HG02973 (cell line): ENCODE measurements around the gene OR14K1.
"Not testable (repeated sequence)": the region's sequence is repeated elsewhere in the genome, so short reads cannot be mapped to it uniquely, and the experiment has no call there.

Experiments used
- ATAC-seq: cut with Tn5 transposase; IDR thresholded peaks from one replicate; pipeline ENCODE4 v1.9.1; 2021; ENCODE audit warnings: moderate library complexity; ENCODE audit not compliant: unreplicated experiment

Gene OR14K1

DNA sequence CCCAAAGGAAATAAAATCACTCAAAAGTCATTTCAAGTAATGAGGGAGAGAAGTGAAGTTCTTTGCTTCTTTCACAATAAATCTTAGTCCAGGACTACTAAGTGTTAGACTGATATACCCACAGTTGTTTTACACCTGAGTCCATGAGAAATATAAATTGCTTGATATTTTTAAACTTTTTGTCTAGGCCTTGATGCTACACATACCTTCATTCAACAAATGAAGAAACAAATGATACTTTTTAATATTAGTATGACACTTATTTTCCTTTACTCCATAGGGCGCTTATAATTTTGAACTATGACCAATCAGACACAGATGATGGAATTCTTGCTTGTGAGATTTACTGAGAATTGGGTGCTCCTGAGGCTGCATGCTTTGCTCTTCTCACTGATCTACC is at the start of gene OR14K1:
TSS of gene OR14K1 (plus strand) at position 301 of the 400 bp plus-strand sequence. CDS start at position 301, 0 bp downstream.
- ATAC-seq, result no peak

DNA sequence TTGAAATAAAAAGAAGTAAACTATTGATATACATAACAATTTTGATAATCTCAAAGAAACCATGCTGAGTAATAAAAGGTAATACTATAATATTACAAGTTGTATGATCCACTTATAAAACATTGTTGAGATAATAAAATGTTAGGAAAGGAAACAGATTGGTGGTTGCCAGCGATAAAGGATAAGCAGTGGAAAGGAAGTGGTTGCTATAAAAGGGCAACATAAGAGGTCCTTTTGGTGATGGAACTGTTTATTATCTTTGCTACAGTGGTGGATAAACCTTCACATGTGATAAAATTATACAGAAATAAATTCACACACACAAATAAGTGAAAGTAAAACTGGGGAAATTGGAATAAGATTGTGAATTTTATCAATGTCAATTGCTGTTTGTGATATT is 37.1 kb upstream of the OR14K1 start:
- ATAC-seq, result no peak

DNA sequence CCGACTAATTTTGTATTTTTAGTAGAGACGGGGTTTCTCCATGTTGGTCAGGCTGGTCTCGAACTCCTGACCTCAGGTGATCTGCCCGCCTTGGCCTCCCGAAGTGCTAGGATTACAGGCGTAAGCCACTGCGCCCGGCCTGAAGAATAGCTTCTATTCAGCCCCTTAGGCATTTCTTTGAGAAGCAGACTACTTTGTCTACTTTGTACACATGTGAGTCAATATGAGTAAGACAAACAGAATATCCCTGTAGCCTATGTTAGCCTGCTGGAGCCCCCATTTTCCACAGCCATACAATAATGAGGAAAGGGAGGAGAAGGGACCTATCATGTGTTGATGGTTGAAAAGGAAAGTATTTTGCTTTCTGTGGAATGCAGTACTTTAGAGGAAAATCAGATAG is 27.7 kb upstream of the OR14K1 start:
- ATAC-seq, result not testable (repeated sequence)

- ATAC-seq, result no peak
Measured at GRCh38 chr1:247713753-247714152, 24.7 kb upstream of the OR14K1 start.

DNA sequence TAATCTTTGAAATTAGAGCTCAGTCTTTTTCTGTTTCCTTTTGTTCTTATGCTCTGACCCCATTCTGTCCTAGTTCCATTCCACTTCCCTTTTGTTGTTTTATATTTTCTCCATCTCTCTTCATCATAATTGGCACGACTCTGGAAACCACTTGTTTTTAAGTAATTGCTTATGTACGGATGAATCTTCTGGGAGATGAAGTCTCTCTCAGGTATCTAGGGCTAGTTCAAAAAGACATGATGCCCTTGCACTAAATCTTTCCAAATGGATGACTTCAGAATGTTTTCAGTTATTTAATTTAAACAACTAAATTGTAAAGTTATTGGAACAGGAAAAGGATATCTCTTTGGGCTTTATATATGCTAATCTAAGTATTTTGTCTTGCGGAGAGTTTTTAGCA is 21.9 kb upstream of the OR14K1 start, which contains the start of gene OR6F1:
TSS of gene OR6F1 (minus strand) at position 101 of the 400 bp plus-strand sequence. CDS start 3,891 bp downstream, outside the sequence.
- ATAC-seq, result no peak

- ATAC-seq, result no peak
Measured at GRCh38 chr1:247721222-247721621, 17.2 kb upstream of the OR14K1 start.

DNA sequence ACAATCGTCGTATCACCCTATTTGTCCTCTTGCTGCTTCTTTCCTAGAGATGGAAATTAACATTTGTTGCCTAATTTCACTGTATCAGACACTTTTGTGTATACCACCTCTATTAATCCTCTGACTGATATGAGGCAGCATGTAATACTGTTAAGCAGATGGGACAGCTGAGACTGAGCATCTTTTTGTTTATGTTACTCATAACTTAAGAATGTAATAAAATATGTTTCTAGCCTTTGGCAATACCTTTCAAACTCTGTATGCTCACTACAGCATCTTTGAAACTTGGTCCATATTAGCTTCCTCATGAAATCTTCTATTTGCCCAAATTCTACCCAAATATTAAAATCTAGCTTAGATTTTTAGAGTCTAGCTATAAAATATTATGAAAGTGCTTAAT is 2.3 kb downstream of the OR14K1 start:
- no peak for ATAC-seq

DNA sequence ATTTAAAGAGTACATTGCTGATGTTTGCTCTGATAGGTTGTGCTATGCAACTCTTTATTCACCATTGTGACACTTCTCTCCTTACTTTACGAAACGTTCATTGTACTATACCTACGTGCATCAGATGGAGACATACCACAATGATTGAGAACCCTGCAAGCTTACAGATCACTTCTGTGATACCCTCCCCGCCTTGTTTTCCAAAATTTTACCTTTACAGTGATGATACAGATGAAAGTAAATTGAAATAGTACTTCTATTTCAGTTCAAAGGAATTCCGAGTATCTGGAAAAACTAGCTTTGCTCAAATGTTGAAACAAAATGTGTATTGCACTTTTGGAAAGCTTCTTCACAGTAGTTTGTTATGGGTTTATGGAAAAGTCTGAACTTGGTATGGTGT is 3.3 kb downstream of the OR14K1 start:
- no peak for ATAC-seq

DNA sequence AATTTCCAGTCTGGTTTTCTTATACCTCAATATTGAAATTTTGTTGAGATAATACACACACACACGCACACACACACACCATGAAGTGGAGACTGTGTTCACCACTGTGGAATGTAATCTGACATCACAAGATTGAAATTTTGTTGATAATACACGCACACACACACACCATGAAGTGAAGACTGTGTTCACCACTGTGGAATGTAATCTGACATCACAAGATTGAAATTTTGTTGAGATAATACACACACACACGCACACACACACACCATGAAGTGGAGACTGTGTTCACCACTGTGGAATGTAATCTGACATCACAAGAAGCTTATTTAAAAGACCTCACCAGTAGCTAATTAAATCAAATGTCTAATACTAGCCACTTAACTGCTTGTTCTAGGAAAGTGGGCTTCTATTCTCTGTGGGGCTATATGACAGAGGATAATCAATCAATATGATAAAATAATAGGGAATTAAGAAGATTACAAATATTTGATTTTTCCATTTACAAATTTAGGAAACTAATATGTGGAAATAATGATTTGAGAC is 3.9 kb downstream of the OR14K1 start:
- not testable (repeated sequence) for ATAC-seq

GRCh38 chr1:247746391-247746935 is 8.0 kb downstream of the OR14K1 start:
- ATAC-seq, result no peak

GRCh38 chr1:247747616-247748015 is 9.2 kb downstream of the OR14K1 start:
- no peak for ATAC-seq

DNA sequence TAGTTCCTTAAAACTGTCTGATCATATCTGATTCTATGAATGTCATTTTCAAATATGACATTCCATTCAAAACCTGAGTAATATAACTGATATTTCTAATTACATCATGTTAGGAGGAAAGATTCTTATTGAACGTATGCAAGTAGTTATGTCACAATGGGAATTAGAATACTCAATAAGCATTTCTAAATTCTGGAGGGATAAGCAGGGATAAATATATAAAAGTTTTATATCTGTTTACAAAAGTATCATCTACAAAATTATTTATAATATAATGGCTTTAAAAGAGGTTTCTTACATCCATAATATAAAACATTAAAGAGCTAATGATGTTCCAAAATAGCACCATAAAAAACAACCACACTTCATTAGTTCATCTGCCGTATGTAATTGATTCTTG is 9.6 kb downstream of the OR14K1 start, which contains the start of gene OR14A2:
TSS of gene OR14A2 (minus strand) at position 101 of the 400 bp plus-strand sequence.
- ATAC-seq, result no peak

DNA sequence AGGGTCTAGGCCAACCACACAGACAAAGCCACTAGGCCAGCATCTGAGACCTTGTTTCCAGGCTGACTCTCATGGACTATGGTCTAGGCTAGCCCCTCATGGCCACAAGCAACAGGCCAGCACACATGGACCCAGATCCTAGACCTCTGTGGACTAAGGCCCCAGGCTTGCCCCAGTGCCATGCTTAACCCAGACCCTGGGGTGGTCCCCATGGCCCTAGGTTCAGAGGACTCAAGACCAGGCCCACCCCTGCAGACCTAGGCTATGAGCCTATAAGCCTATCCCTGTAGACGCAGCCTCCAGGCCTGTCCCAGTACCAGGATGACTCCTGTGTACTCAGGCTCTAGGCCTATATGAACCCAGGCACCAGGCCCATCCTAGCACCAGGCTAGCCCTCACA is 11.5 kb downstream of the OR14K1 start:
- ATAC-seq, result no peak

GRCh38 chr1:247754311-247754710 is 15.9 kb downstream of the OR14K1 start:
- not testable (repeated sequence) for ATAC-seq

- ATAC-seq, result no peak
Measured at GRCh38 chr1:247760456-247760855, 22.0 kb downstream of the OR14K1 start, which contains the start of gene OR1C1. OR1C1 (minus strand) TSS chr1:247760556; CDS start chr1:247758406, 2,150 bp downstream.

GRCh38 chr1:247769603-247770002 is 31.2 kb downstream of the OR14K1 start:
- ATAC-seq, result no peak
